Measurements from ENCODE around the gene LLGL1.

DNA sequence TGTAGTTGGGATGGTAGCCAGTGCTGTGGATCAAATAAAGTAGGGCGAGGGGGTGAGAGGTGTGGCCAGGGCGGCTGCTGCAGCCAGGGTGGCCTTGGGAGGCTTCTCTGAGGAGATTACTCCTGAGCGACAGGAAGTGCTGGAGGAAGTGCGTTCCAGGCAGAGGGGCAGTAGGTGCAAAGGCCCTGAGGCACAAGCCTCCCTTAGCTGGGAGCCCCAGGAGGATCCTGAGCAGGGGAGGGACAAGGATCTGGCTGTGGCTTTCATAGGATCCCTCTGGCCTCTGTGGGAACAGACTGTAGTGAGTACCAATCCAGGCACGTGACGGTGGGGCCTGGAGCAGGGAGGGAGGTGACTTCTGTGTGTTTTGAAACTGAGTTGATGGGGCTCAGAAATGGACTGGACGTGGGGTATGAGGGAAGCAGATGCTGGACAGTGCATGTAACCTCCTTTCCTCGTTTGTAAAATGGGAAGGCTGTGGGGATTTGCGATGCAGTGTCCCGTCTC lies 2.8 kb downstream of the LLGL1 start:
- TF ChIP-seq, protein P1, sequence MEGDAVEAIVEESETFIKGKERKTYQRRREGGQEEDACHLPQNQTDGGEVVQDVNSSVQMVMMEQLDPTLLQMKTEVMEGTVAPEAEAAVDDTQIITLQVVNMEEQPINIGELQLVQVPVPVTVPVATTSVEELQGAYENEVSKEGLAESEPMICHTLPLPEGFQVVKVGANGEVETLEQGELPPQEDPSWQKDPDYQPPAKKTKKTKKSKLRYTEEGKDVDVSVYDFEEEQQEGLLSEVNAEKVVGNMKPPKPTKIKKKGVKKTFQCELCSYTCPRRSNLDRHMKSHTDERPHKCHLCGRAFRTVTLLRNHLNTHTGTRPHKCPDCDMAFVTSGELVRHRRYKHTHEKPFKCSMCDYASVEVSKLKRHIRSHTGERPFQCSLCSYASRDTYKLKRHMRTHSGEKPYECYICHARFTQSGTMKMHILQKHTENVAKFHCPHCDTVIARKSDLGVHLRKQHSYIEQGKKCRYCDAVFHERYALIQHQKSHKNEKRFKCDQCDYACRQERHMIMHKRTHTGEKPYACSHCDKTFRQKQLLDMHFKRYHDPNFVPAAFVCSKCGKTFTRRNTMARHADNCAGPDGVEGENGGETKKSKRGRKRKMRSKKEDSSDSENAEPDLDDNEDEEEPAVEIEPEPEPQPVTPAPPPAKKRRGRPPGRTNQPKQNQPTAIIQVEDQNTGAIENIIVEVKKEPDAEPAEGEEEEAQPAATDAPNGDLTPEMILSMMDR (IDR thresholded peaks at IDR 0.05), result no peak
- TF ChIP-seq POLR2A (IDR thresholded peaks at IDR 0.05), result no peak

Data from esophagus squamous epithelium (tissue), 4 donors.